HEK293 (cell line): ENCODE data around the gene LRIF1.
A peak's percentile ranks its signal among the peaks of the same experiment; 100 is the strongest.

Experiments
- CTCF ChIA-PET: fragments of 350-600 bp; formaldehyde crosslinking; extraction: SDS; loops from one replicate; lab custom pipeline; 2021; ENCODE audit warnings: antibody characterized with exemption; lab: Yijun Ruan, JAX
- POLR2A ChIA-PET: fragments of 300-600 bp; formaldehyde crosslinking; extraction: SDS; loops from one replicate; lab custom pipeline; 2020; ENCODE audit warnings: antibody characterized with exemption, inconsistent platforms; lab: Yijun Ruan, JAX
- H3K27ac ChIP-seq: fragments of 200-500 bp; sonication (Bioruptor generic); 2 replicates; pipeline ENCODE4 v1.5.1; 2014; ENCODE audit warnings: low read depth, low read length, control low read depth, inconsistent platforms; ENCODE audit errors: extremely low read depth
- H3K36me3 ChIP-seq, 2 experiments: fragments of 200-500 bp in 1 of 2; sonication (Bioruptor generic) in 1 of 2; 1 replicate in 1 of 2; 2 replicates in 1 of 2; pipeline ENCODE4 v1.5.1; 2014 to 2017; ENCODE audit warnings: inconsistent platforms in 2 of 2, low read length in 2 of 2; ENCODE audit not compliant: control insufficient read depth in 2 of 2, insufficient read depth in 1 of 2
- H3K4me1 ChIP-seq: fragments of 200-500 bp; sonication (Bioruptor generic); 2 replicates; pipeline ENCODE4 v1.5.1; 2014; ENCODE audit warnings: mild to moderate bottlenecking, low read length, inconsistent platforms; ENCODE audit not compliant: control insufficient read depth, insufficient read depth
- H3K4me3 ChIP-seq: 2 replicates; pipeline ENCODE4 v1.5.1; 2011; ENCODE audit warnings: low read depth, mild to moderate bottlenecking, control low read depth, low read length, moderate library complexity
- H3K9me3 ChIP-seq: fragments of 200-500 bp; sonication (Bioruptor generic); 2 replicates; pipeline ENCODE4 v1.5.1; 2014; ENCODE audit warnings: low read depth, low read length, inconsistent platforms; ENCODE audit not compliant: control insufficient read depth, insufficient read depth
- AEBP2 ChIP-seq: fragments of 450-650 bp; formaldehyde crosslinking; IDR thresholded peaks from 2 replicates; pipeline ENCODE4 v1.5.1; 2016; ENCODE audit warnings: missing biosample characterization, missing genetic modification characterization, borderline replicate concordance
- CTCF ChIP-seq: fragments of 450-650 bp; formaldehyde crosslinking; IDR thresholded peaks from 2 replicates; pipeline ENCODE4 v1.5.1; 2016; ENCODE audit warnings: missing biosample characterization, missing genetic modification characterization
- KLF7 ChIP-seq: fragments of 450-650 bp; formaldehyde crosslinking; IDR thresholded peaks from 2 replicates; pipeline ENCODE4 v1.5.1; 2016; ENCODE audit warnings: missing biosample characterization, missing genetic modification characterization, borderline replicate concordance
- SP2 ChIP-seq: fragments of 450-650 bp; formaldehyde crosslinking; IDR thresholded peaks from 2 replicates; pipeline ENCODE4 v1.5.1; 2016; ENCODE audit warnings: missing biosample characterization, missing genetic modification characterization
- TCF7L2 ChIP-seq: IDR thresholded peaks from 2 replicates; pipeline ENCODE4 v1.6.1; 2011; ENCODE audit warnings: low read depth, mild to moderate bottlenecking, inconsistent platforms, low read length, moderate library complexity, borderline replicate concordance
- ZNF10 ChIP-seq: fragments of 450-650 bp; formaldehyde crosslinking; IDR thresholded peaks from 2 replicates; pipeline ENCODE4 v1.5.1; 2017; ENCODE audit warnings: missing biosample characterization, missing genetic modification characterization
- ZNF114 ChIP-seq: fragments of 450-650 bp; formaldehyde crosslinking; IDR thresholded peaks from 2 replicates; pipeline ENCODE4 v1.5.0; 2017; ENCODE audit warnings: missing biosample characterization, missing genetic modification characterization
- ZNF175 ChIP-seq: fragments of 450-650 bp; formaldehyde crosslinking; IDR thresholded peaks from 2 replicates; pipeline ENCODE4 v1.5.1; 2016; ENCODE audit warnings: missing biosample characterization, missing genetic modification characterization
- ZNF211 ChIP-seq: fragments of 450-650 bp; formaldehyde crosslinking; IDR thresholded peaks from 2 replicates; pipeline ENCODE4 v1.5.1; 2016; ENCODE audit warnings: low read depth, missing biosample characterization, missing genetic modification characterization
- ZNF214 ChIP-seq: fragments of 450-650 bp; formaldehyde crosslinking; IDR thresholded peaks from 2 replicates; pipeline ENCODE4 v1.5.1; 2017; ENCODE audit warnings: missing biosample characterization, mild to moderate bottlenecking, missing genetic modification characterization, borderline replicate concordance
- ZNF223 ChIP-seq: fragments of 450-650 bp; formaldehyde crosslinking; IDR thresholded peaks from 2 replicates; pipeline ENCODE4 v1.5.1; 2016; ENCODE audit warnings: missing biosample characterization, missing genetic modification characterization
- ZNF239 ChIP-seq: fragments of 450-650 bp; formaldehyde crosslinking; IDR thresholded peaks from 2 replicates; pipeline ENCODE4 v1.5.1; 2016; ENCODE audit warnings: missing biosample characterization, missing genetic modification characterization
- ZNF335 ChIP-seq: fragments of 450-650 bp; formaldehyde crosslinking; conservative IDR thresholded peaks from 2 replicates; pipeline ENCODE4 v1.5.1; 2016; ENCODE audit warnings: missing biosample characterization, missing genetic modification characterization
- ZNF350 ChIP-seq: fragments of 450-650 bp; formaldehyde crosslinking; IDR thresholded peaks from 2 replicates; pipeline ENCODE4 v1.5.0; 2017; ENCODE audit warnings: missing biosample characterization, mild to moderate bottlenecking, missing genetic modification characterization
- ZNF404 ChIP-seq: fragments of 450-650 bp; formaldehyde crosslinking; IDR thresholded peaks from 2 replicates; pipeline ENCODE4 v1.5.1; 2017; ENCODE audit warnings: missing biosample characterization, missing genetic modification characterization
- ZNF423 ChIP-seq: fragments of 450-650 bp; formaldehyde crosslinking; IDR thresholded peaks from 2 replicates; pipeline ENCODE4 v1.5.1; 2016; ENCODE audit warnings: missing biosample characterization, missing genetic modification characterization
- ZNF473 ChIP-seq: fragments of 450-650 bp; formaldehyde crosslinking; IDR thresholded peaks from 2 replicates; pipeline ENCODE4 v1.5.1; 2017; ENCODE audit warnings: missing biosample characterization, missing genetic modification characterization
- ZNF707 ChIP-seq: fragments of 450-650 bp; formaldehyde crosslinking; IDR thresholded peaks from 2 replicates; pipeline ENCODE4 v1.5.1; 2016; ENCODE audit warnings: missing biosample characterization, missing genetic modification characterization
- ZNF76 ChIP-seq: fragments of 450-650 bp; formaldehyde crosslinking; IDR thresholded peaks from 2 replicates; pipeline ENCODE4; 2016; ENCODE audit warnings: low read depth, missing biosample characterization, missing genetic modification characterization, borderline replicate concordance
- ZSCAN23 ChIP-seq: fragments of 450-650 bp; formaldehyde crosslinking; IDR thresholded peaks from 2 replicates; pipeline ENCODE4 v1.5.1; 2016; ENCODE audit warnings: missing biosample characterization, missing genetic modification characterization
- TF ChIP-seq, protein P1 (sequence below): fragments of 450-650 bp; formaldehyde crosslinking; IDR thresholded peaks from 2 replicates; pipeline ENCODE4 v1.5.1; 2016; ENCODE audit warnings: missing biosample characterization, missing genetic modification characterization
- TF ChIP-seq, protein P2 (sequence below): fragments of 450-650 bp; formaldehyde crosslinking; IDR thresholded peaks from 2 replicates; pipeline ENCODE4 v1.5.1; 2016; ENCODE audit warnings: missing biosample characterization, missing genetic modification characterization, borderline replicate concordance
- TF ChIP-seq, protein P3 (sequence below): fragments of 450-650 bp; formaldehyde crosslinking; IDR thresholded peaks from 2 replicates; pipeline ENCODE4 v1.5.1; 2016; ENCODE audit warnings: missing biosample characterization, missing genetic modification characterization

Gene LRIF1

DNA sequence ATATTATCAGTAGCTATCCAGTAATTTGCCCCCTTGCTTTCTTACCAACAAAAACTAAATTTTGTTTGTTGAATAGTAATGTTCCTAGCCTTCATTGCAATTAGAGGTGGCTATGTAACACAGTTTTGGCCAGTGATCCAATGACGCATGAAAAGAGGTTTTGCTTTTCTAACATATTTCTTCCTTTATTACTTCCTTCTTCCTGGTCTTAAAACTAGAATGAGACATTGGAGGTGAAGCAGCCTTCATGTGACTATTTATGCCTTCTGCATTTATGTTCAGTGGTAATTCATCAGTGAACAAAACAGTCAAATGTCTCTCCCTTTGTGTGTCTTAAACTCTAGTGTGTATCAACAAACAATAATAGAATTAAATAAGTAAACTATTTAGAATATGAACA is 35.5 kb downstream of the LRIF1 start:
- TF ChIP-seq ZSCAN23 (tag by site-specific recombination) (no peak), SP2 (tag by site-specific recombination) (no peak), ZNF223 (no peak), CTCF (tag by site-specific recombination) (no peak), ZNF114 (tag by site-specific recombination) (no peak), ZNF239 (tag by site-specific recombination) (no peak), KLF7 (tag by site-specific recombination) (no peak)
- Histone ChIP-seq H3K27ac (no peak overlapping the region), H3K9me3 (no peaks in the 10 kb centered on the region), H3K4me3 (no peak overlapping the region), H3K36me3 (no peaks in the 10 kb centered on the region), H3K4me1 (no peaks in the 10 kb centered on the region)
- ChIA-PET CTCF (no interaction called here), POLR2A (no interaction called here)

- no peaks in the 10 kb centered on the region for H3K9me3 ChIP-seq
- no peak for TF ChIP-seq ZNF473 (tag by site-specific recombination)
- peak; percentile 71; the same call in 1 of the 2 replicates for TF ChIP-seq ZNF10
- TF ChIP-seq ZNF707: no peak
- TF ChIP-seq ZNF76 (tag by site-specific recombination): no peak
- TF ChIP-seq ZNF175 (tag by site-specific recombination): no peak
- TF ChIP-seq ZNF211 (tag by site-specific recombination): no peak
- no peak for TF ChIP-seq ZNF214 (tag by site-specific recombination)
- TF ChIP-seq TCF7L2: no peak
- no peak for TF ChIP-seq ZNF350
- TF ChIP-seq, protein P1, sequence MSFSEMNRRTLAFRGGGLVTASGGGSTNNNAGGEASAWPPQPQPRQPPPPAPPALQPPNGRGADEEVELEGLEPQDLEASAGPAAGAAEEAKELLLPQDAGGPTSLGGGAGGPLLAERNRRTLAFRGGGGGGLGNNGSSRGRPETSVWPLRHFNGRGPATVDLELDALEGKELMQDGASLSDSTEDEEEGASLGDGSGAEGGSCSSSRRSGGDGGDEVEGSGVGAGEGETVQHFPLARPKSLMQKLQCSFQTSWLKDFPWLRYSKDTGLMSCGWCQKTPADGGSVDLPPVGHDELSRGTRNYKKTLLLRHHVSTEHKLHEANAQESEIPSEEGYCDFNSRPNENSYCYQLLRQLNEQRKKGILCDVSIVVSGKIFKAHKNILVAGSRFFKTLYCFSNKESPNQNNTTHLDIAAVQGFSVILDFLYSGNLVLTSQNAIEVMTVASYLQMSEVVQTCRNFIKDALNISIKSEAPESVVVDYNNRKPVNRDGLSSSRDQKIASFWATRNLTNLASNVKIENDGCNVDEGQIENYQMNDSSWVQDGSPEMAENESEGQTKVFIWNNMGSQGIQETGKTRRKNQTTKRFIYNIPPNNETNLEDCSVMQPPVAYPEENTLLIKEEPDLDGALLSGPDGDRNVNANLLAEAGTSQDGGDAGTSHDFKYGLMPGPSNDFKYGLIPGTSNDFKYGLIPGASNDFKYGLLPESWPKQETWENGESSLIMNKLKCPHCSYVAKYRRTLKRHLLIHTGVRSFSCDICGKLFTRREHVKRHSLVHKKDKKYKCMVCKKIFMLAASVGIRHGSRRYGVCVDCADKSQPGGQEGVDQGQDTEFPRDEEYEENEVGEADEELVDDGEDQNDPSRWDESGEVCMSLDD (tag by site-specific recombination): no peak
- TF ChIP-seq, protein P2, sequence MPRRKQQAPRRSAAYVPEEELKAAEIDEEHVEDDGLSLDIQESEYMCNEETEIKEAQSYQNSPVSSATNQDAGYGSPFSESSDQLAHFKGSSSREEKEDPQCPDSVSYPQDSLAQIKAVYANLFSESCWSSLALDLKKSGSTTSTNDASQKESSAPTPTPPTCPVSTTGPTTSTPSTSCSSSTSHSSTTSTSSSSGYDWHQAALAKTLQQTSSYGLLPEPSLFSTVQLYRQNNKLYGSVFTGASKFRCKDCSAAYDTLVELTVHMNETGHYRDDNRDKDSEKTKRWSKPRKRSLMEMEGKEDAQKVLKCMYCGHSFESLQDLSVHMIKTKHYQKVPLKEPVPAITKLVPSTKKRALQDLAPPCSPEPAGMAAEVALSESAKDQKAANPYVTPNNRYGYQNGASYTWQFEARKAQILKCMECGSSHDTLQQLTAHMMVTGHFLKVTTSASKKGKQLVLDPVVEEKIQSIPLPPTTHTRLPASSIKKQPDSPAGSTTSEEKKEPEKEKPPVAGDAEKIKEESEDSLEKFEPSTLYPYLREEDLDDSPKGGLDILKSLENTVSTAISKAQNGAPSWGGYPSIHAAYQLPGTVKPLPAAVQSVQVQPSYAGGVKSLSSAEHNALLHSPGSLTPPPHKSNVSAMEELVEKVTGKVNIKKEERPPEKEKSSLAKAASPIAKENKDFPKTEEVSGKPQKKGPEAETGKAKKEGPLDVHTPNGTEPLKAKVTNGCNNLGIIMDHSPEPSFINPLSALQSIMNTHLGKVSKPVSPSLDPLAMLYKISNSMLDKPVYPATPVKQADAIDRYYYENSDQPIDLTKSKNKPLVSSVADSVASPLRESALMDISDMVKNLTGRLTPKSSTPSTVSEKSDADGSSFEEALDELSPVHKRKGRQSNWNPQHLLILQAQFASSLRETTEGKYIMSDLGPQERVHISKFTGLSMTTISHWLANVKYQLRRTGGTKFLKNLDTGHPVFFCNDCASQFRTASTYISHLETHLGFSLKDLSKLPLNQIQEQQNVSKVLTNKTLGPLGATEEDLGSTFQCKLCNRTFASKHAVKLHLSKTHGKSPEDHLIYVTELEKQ (tag by site-specific recombination): no peak
- no peak for TF ChIP-seq AEBP2 (tag by site-specific recombination)
- 0 out of 2 replicates have a peak, but pooled peaks have one; percentile 20 for TF ChIP-seq ZNF335 (tag by site-specific recombination)
- TF ChIP-seq ZNF423 (tag by site-specific recombination): no peak
- no peak for TF ChIP-seq ZNF404
- TF ChIP-seq, protein P3, sequence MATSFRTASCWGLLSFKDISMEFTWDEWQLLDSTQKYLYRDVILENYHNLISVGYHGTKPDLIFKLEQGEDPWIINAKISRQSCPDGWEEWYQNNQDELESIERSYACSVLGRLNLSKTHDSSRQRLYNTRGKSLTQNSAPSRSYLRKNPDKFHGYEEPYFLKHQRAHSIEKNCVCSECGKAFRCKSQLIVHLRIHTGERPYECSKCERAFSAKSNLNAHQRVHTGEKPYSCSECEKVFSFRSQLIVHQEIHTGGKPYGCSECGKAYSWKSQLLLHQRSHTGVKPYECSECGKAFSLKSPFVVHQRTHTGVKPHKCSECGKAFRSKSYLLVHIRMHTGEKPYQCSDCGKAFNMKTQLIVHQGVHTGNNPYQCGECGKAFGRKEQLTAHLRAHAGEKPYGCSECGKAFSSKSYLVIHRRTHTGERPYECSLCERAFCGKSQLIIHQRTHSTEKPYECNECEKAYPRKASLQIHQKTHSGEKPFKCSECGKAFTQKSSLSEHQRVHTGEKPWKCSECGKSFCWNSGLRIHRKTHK (tag by site-specific recombination): no peak
- ChIA-PET CTCF (no interaction called here), POLR2A (interaction anchor here (0.9 kb wide), 1 partner anchor 36 kb away, joined by 3 read pairs; the partner anchor contains the start of gene LRIF1)
- no peaks in the 10 kb centered on the region for H3K36me3 ChIP-seq
- no peak overlapping the region for H3K27ac ChIP-seq
- H3K4me1 ChIP-seq: no peaks in the 10 kb centered on the region
- H3K4me3 ChIP-seq: no peak overlapping the region
Observed at GRCh38 chr1:110927484-110928075, 36.1 kb downstream of the LRIF1 start.
